HCT116 (cell line): ENCODE results near the gene MSMP. TPM values are rescaled to one million over a fixed set of nuclear protein-coding genes. Genes with fewer than 3 reads are reported as not detected.

ENCODE experiments used
- ATAC-seq: fragments of 200-7000 bp; cut with Tn5 transposase; 2 replicates; pipeline ENCODE4 v1.9.1; 2020; ENCODE audit warnings: mild to moderate bottlenecking, moderate library complexity
- BruUV-seq: library from RNA; stranded (reverse); fragments of 400-500 nt; replicated peaks from 2 replicates; lab custom pipeline; 2021; lab: Mats Ljungman, UMichigan
- CTCF ChIA-PET: fragments of 300-600 bp; sonication (Branson Sonifier 250); formaldehyde crosslinking; loops from one replicate; lab custom pipeline; 2021; ENCODE audit warnings: antibody characterized with exemption; lab: Charles Lee
- POLR2A ChIA-PET: fragments of 300-600, 350-600 bp; sonication (Branson Sonifier 250); formaldehyde crosslinking; loops from one replicate; lab custom pipeline; 2021; ENCODE audit warnings: antibody characterized with exemption; lab: Charles Lee
- RAD21 ChIA-PET, 2 experiments: fragments of 300-600 bp; sonication (Branson Sonifier 250); formaldehyde crosslinking; loops; one replicate each; lab custom pipeline; 2023; ENCODE audit warnings: low total read pairs in 2 of 2; ENCODE audit not compliant: uncharacterized antibody in 2 of 2, unreplicated experiment in 2 of 2, low non-redundant PET in 1 of 2; lab: Charles Lee
- DNase-seq: peaks from one replicate; pipeline ENCODE4 v3.0.0-alpha.2; 2010; ENCODE audit warnings: low read depth, low spot score
- H2AFZ ChIP-seq: fragments of 200-600 bp; shearing (Covaris generic), sonication (generic); 2 replicates; pipeline ENCODE4 v1.6.1; 2017; ENCODE audit warnings: low read depth, mixed run types, mixed read lengths, antibody characterized with exemption, low read length; ENCODE audit not compliant: poor library complexity, severe bottlenecking
- H3K27ac ChIP-seq: 2 replicates; pipeline ENCODE4 v1.5.1; 2012; ENCODE audit warnings: low read depth, low read length
- H3K27me3 ChIP-seq: fragments of 200-600 bp; sonication (generic); 2 replicates; pipeline ENCODE4 v1.6.1; 2016; ENCODE audit warnings: mixed run types, low read length, mixed read lengths; ENCODE audit not compliant: insufficient read depth
- H3K36me3 ChIP-seq, 2 experiments: fragments of 200-500 bp in 1 of 2; fragments of 200-600 bp in 1 of 2; sonication (Bioruptor generic) in 1 of 2; sonication (generic) in 1 of 2; 2 replicates each; pipeline versions ENCODE4 v1.5.1 to v1.6.1; 2014 to 2016; ENCODE audit warnings: low read length in 2 of 2, inconsistent platforms in 1 of 2, mixed read lengths in 1 of 2, mixed run types in 1 of 2; ENCODE audit not compliant: insufficient read depth in 2 of 2, control insufficient read depth in 1 of 2
- H3K4me1 ChIP-seq, 2 experiments: fragments of 200-600 bp in 1 of 2; sonication (generic) in 1 of 2; 2 replicates each; pipeline versions ENCODE4 v1.5.1 to v1.6.1; 2012 to 2017; ENCODE audit warnings: low read length in 2 of 2, inconsistent platforms in 1 of 2, mild to moderate bottlenecking in 1 of 2, mixed read lengths in 1 of 2, mixed run types in 1 of 2, moderate library complexity in 1 of 2; ENCODE audit not compliant: insufficient read depth in 2 of 2, control insufficient read depth in 1 of 2
- H3K4me2 ChIP-seq: fragments of 200-600 bp; sonication (generic); 2 replicates; pipeline ENCODE4 v1.6.1; 2017; ENCODE audit warnings: mixed run types, low read length, mixed read lengths
- H3K4me3 ChIP-seq, 2 experiments: fragments of 200-600 bp in 1 of 2; sonication (generic) in 1 of 2; replicated peaks in 1 of 2; 2 replicates each; pipeline ENCODE4 v1.5.1; 2011 to 2016; ENCODE audit warnings: low read length in 2 of 2, control low read depth in 1 of 2, low read depth in 1 of 2, mild to moderate bottlenecking in 1 of 2, mixed read lengths in 1 of 2, mixed run types in 1 of 2
- H3K79me2 ChIP-seq: fragments of 200-600 bp; sonication (generic); 2 replicates; pipeline ENCODE4 v1.6.1; 2017; ENCODE audit warnings: mild to moderate bottlenecking, mixed run types, low read length, moderate library complexity, mixed read lengths; ENCODE audit not compliant: insufficient read depth
- H3K9ac ChIP-seq: fragments of 200-600 bp; sonication (generic); 2 replicates; pipeline ENCODE4 v1.6.1; 2016; ENCODE audit warnings: low read length, mixed read lengths
- H3K9me2 ChIP-seq: fragments of 200-600 bp; sonication (generic), shearing (Covaris generic); 2 replicates; pipeline ENCODE4 v1.6.1; 2017; ENCODE audit warnings: mixed run types, mild to moderate bottlenecking, moderate library complexity; ENCODE audit not compliant: insufficient read depth
- H3K9me3 ChIP-seq, 2 experiments: fragments of 200-500 bp in 1 of 2; fragments of 200-600 bp in 1 of 2; sonication (Bioruptor generic) in 1 of 2; sonication (generic) in 1 of 2; 2 replicates each; pipeline ENCODE4 v1.6.1; 2014 to 2017; ENCODE audit warnings: low read length in 2 of 2, mixed read lengths in 2 of 2, inconsistent platforms in 1 of 2, low read depth in 1 of 2, mild to moderate bottlenecking in 1 of 2, mixed run types in 1 of 2, moderate library complexity in 1 of 2; ENCODE audit not compliant: control insufficient read depth in 1 of 2, insufficient read depth in 1 of 2
- H4K20me1 ChIP-seq: fragments of 200-600 bp; sonication (generic), shearing (Covaris generic); 2 replicates; pipeline ENCODE4 v1.6.1; 2017; ENCODE audit warnings: mixed run types, mild to moderate bottlenecking, moderate library complexity; ENCODE audit not compliant: insufficient read depth
- ELF1 ChIP-seq: IDR thresholded peaks from 2 replicates; pipeline ENCODE4 v1.6.1; 2012; ENCODE audit warnings: low read depth, borderline replicate concordance
- EZH2phosphoT487 ChIP-seq: fragments of 200-600 bp; IDR thresholded peaks from 2 replicates; pipeline ENCODE4 v1.6.1; 2018; ENCODE audit warnings: antibody characterized with exemption, borderline replicate concordance
- FOSL1 ChIP-seq: IDR thresholded peaks from 2 replicates; pipeline ENCODE4 v1.6.1; 2012; ENCODE audit warnings: low read depth
- POLR2A ChIP-seq: IDR thresholded peaks from 2 replicates; pipeline ENCODE4 v1.7.0; 2011; ENCODE audit warnings: borderline replicate concordance; ENCODE audit not compliant: insufficient read depth, insufficient read length; ENCODE audit errors: extremely low read depth
- RAD21 ChIP-seq: IDR thresholded peaks from 2 replicates; pipeline ENCODE4 v1.6.1; 2012; ENCODE audit warnings: low read depth, mild to moderate bottlenecking
- SIN3A ChIP-seq: IDR thresholded peaks from 2 replicates; pipeline ENCODE4 v1.6.1; 2012; ENCODE audit warnings: low read depth
- SP1 ChIP-seq: IDR thresholded peaks from 2 replicates; pipeline ENCODE4 v1.6.1; 2012; ENCODE audit warnings: low read depth
- SRF ChIP-seq: IDR thresholded peaks from 2 replicates; pipeline ENCODE4 v1.6.1; 2012; ENCODE audit warnings: low read depth
- YY1 ChIP-seq: IDR thresholded peaks from 2 replicates; pipeline ENCODE4 v1.6.1; 2011; ENCODE audit warnings: low read length, low read depth, moderate library complexity, mild to moderate bottlenecking; ENCODE audit not compliant: insufficient replicate concordance; ENCODE audit errors: extremely low read depth
- ZNF274 ChIP-seq: fragments of 200-500 bp; sonication (Bioruptor generic); IDR thresholded peaks from 2 replicates; pipeline ENCODE4 v1.6.1; 2014; ENCODE audit warnings: mild to moderate bottlenecking, low read depth, low read length, inconsistent platforms
- intact Hi-C: fragments of 100-400 bp; cut with micrococcal nuclease; formaldehyde crosslinking; loops from 2 replicates; pipeline ENCODE4 v1.10.0; 2022
- total RNA-seq: library from RNA; stranded (reverse); gene quantifications from one replicate; pipeline ENCODE4 v1.2.1, GENCODE V29; 2021; ENCODE audit not compliant: unreplicated experiment
- TF ChIP-seq, protein P1 (sequence below), 3 experiments: fragments of 200-600 bp in 1 of 3; sonication (generic) in 1 of 3; IDR thresholded peaks in 2 of 3; conservative IDR thresholded peaks in 1 of 3; 2 replicates each; pipeline ENCODE4 v1.5.1; 2012 to 2017; ENCODE audit warnings: low read depth in 2 of 3, low read length in 2 of 3, antibody characterized with exemption in 1 of 3, borderline replicate concordance in 1 of 3, control low read depth in 1 of 3, mild to moderate bottlenecking in 1 of 3, mixed read lengths in 1 of 3, mixed run types in 1 of 3, moderate library complexity in 1 of 3; ENCODE audit not compliant: insufficient read depth in 1 of 3
- TF ChIP-seq, protein P2 (sequence below): IDR thresholded peaks from 2 replicates; pipeline ENCODE4 v1.6.1; 2011; ENCODE audit warnings: mild to moderate bottlenecking, low read length, moderate library complexity; ENCODE audit not compliant: insufficient replicate concordance; ENCODE audit errors: extremely low read depth

Gene MSMP
- total RNA-seq, 1 experiment from 2014 or later, result 1.2 TPM

DNA sequence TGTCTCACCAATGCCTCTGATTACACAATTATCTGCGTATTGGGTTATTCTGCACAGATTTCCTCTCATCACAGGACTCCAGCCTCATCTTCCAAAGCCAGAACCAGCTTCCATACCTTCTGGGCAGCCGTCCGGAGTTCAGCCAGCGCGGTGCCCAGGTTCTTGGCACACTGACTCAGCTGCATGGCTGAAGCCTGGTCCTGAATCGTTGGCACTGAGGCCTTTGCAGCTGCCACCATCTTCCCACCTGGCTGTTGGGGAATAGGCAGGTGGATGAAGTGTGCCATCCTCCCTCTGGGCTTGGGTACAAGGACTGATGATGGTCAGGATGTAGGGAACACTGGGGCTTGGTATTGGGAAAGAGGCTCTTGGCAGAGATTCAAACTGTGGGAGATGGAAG is 40.0 kb downstream of the MSMP start:
- Histone ChIP-seq H2AFZ (no peak overlapping the region), H3K9me2 (no peaks in the 10 kb centered on the region), H3K4me3 (no peak overlapping the region), H3K27ac (no peak overlapping the region), H3K9me3 (no peaks in the 10 kb centered on the region), H3K27me3 (no peaks in the 10 kb centered on the region), H3K36me3 (peaks cover 67% of the 10 kb centered on the region in 2 experiments), H4K20me1 (no peaks in the 10 kb centered on the region), H3K79me2 (no peaks in the 10 kb centered on the region), H3K4me2 (no peak overlapping the region), H3K9ac (no peak overlapping the region), H3K4me1 (no peaks in the 10 kb centered on the region)
- DNase-seq (no peak), ATAC-seq (no peak)
- BruUV-seq, result no TSS peak
- TF ChIP-seq, protein P1, sequence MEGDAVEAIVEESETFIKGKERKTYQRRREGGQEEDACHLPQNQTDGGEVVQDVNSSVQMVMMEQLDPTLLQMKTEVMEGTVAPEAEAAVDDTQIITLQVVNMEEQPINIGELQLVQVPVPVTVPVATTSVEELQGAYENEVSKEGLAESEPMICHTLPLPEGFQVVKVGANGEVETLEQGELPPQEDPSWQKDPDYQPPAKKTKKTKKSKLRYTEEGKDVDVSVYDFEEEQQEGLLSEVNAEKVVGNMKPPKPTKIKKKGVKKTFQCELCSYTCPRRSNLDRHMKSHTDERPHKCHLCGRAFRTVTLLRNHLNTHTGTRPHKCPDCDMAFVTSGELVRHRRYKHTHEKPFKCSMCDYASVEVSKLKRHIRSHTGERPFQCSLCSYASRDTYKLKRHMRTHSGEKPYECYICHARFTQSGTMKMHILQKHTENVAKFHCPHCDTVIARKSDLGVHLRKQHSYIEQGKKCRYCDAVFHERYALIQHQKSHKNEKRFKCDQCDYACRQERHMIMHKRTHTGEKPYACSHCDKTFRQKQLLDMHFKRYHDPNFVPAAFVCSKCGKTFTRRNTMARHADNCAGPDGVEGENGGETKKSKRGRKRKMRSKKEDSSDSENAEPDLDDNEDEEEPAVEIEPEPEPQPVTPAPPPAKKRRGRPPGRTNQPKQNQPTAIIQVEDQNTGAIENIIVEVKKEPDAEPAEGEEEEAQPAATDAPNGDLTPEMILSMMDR (IDR thresholded peaks at IDR 0.05 in 2 of 3, conservative IDR thresholded peaks at IDR 0.05 in 1 of 3; ENCODE audit: borderline replicate concordance in 1 of 3, insufficient read depth in 1 of 3, low read depth in 2 of 3, low read length in 2 of 3), result no peak
- no peak for TF ChIP-seq ELF1
- TF ChIP-seq SIN3A, result no peak
- TF ChIP-seq, protein P2, sequence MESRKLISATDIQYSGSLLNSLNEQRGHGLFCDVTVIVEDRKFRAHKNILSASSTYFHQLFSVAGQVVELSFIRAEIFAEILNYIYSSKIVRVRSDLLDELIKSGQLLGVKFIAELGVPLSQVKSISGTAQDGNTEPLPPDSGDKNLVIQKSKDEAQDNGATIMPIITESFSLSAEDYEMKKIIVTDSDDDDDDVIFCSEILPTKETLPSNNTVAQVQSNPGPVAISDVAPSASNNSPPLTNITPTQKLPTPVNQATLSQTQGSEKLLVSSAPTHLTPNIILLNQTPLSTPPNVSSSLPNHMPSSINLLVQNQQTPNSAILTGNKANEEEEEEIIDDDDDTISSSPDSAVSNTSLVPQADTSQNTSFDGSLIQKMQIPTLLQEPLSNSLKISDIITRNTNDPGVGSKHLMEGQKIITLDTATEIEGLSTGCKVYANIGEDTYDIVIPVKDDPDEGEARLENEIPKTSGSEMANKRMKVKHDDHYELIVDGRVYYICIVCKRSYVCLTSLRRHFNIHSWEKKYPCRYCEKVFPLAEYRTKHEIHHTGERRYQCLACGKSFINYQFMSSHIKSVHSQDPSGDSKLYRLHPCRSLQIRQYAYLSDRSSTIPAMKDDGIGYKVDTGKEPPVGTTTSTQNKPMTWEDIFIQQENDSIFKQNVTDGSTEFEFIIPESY, result no peak
- TF ChIP-seq RAD21, result no peak
- TF ChIP-seq FOSL1, result no peak
- TF ChIP-seq ZNF274, result no peak
- no peak for TF ChIP-seq YY1
- no peak for TF ChIP-seq POLR2A
- no peak for TF ChIP-seq EZH2phosphoT487
- TF ChIP-seq SRF, result no peak
- no peak for TF ChIP-seq SP1
- RAD21 ChIA-PET, result no interaction called here
- POLR2A ChIA-PET, result no interaction called here
- intact Hi-C loops, result no loop called here
- CTCF ChIA-PET, result no interaction called here
